Type B pancreatic cell (in vitro differentiated cells): Measurements from ENCODE around the gene ATP5F1D. TPM values are rescaled to one million over a fixed set of nuclear protein-coding genes. Genes with fewer than 3 reads are reported as not detected.
A peak's percentile ranks its signal among the peaks of the same experiment; 100 is the strongest.

Source experiments
- DNase-seq: peaks from one replicate; pipeline ENCODE4 v3.0.0; 2021; ENCODE audit warnings: mixed read lengths; ENCODE audit not compliant: unreplicated experiment; ENCODE audit errors: extremely low spot score
- H3K27ac Mint-ChIP-seq: 2 replicates; pipeline ENCODE4 v1.8.0; 2021; ENCODE audit warnings: mild to moderate bottlenecking, mixed read lengths
- H3K27me3 Mint-ChIP-seq: 2 replicates; pipeline ENCODE4 v1.8.0; 2021; ENCODE audit warnings: mixed read lengths
- H3K36me3 Mint-ChIP-seq: 2 replicates; pipeline ENCODE4 v1.8.0; 2021; ENCODE audit warnings: mixed read lengths
- H3K4me1 Mint-ChIP-seq: one replicate; pipeline ENCODE4 v1.8.0; 2021; ENCODE audit warnings: mixed read lengths; ENCODE audit not compliant: unreplicated experiment
- H3K4me3 Mint-ChIP-seq: 2 replicates; pipeline ENCODE4 v1.8.0; 2021; ENCODE audit warnings: mild to moderate bottlenecking, mixed read lengths
- H3K9me3 Mint-ChIP-seq: 2 replicates; pipeline ENCODE4 v1.8.0; 2021; ENCODE audit warnings: mixed read lengths
- total RNA-seq: library from RNA; stranded (reverse); gene quantifications from 2 replicates; pipeline ENCODE4 v1.2.1, GENCODE V29; 2021; ENCODE audit warnings: low replicate concordance
- TF ChIP-seq, protein P1 (sequence below): fragments of 200-600 bp; sonication (generic); conservative IDR thresholded peaks from 2 replicates; pipeline ENCODE4 v1.5.0; 2021; ENCODE audit warnings: antibody characterized with exemption, mild to moderate bottlenecking

Gene ATP5F1D
- total RNA-seq, 1 donor from 2014 or later, result 165 TPM

DNA sequence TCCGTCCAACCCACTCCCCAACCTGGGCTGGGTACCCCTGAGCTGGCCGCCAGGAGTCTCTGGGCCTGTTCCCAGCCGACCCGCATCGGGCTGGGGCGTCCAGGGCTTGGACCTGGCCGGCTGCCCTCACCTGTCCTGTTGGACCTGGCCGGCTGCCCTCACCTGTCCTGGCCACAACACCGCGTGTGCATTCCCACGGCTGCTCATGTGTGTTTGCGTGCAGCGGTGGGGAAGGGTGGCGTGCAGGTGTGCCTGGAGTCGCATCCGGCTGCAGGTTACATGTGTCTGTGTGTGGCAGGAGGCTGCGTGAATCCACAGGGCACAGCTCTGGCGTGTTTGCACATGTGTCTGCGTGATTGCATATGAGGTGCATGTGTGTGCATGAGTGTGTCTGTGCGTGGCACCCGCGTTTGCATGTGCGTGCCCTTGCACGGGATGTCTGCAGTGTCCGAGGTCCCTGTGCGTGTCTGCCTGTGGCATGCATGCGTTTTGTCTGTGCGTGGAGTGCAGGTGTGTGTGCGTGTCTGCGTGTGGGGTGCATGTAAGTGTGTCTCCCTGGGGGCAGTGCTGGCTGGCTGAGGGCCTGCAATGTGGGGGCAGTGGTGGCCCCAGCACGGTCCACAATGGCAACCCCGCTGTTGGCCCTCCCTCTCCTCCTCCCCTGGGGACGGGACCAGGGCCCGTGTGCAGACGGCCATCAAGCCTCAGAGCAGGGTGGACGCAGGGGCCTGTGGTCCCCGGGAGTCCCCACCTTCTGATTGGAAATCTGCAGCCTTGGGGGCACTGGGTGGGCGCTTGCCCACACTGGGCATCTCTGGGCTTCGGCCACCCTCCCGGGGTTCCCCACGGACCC is 47.5 kb downstream of the ATP5F1D start:
- Mint-ChIP-seq H3K4me1 (peaks cover 10% of the 10 kb centered on the region), H3K9me3 (no peaks in the 10 kb centered on the region), H3K27ac (no peak overlapping the region), H3K27me3 (peaks cover 7% of the 10 kb centered on the region), H3K36me3 (no peaks in the 10 kb centered on the region), H3K4me3 (peak overlapping the region; percentile 55)
- DNase-seq, result no peak
- TF ChIP-seq, protein P1, sequence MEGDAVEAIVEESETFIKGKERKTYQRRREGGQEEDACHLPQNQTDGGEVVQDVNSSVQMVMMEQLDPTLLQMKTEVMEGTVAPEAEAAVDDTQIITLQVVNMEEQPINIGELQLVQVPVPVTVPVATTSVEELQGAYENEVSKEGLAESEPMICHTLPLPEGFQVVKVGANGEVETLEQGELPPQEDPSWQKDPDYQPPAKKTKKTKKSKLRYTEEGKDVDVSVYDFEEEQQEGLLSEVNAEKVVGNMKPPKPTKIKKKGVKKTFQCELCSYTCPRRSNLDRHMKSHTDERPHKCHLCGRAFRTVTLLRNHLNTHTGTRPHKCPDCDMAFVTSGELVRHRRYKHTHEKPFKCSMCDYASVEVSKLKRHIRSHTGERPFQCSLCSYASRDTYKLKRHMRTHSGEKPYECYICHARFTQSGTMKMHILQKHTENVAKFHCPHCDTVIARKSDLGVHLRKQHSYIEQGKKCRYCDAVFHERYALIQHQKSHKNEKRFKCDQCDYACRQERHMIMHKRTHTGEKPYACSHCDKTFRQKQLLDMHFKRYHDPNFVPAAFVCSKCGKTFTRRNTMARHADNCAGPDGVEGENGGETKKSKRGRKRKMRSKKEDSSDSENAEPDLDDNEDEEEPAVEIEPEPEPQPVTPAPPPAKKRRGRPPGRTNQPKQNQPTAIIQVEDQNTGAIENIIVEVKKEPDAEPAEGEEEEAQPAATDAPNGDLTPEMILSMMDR, result no peak

DNA sequence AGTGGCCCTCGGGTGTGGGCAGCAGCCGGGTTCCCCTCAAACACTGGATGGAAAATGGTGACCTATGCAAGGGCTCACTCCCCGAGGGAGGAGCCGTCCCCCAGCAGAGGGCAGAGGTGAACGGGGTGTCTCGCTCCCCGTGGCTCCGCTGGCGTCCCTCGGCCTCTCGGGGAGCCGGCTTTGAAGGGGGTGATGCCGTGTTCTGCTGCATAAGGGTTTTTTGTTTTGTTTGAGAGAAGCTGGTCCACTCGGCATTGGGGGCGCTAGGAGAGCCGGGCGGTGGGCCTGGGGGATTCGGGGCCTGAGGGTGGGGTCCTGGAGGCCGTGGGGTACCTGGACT is 48.1 kb downstream of the ATP5F1D start:
- H3K27ac Mint-ChIP-seq, result no peak overlapping the region
- H3K36me3 Mint-ChIP-seq, result no peaks in the 10 kb centered on the region
- no peak overlapping the region for H3K4me3 Mint-ChIP-seq
- no peak for DNase-seq
- H3K4me1 Mint-ChIP-seq, result peaks cover 4% of the 10 kb centered on the region
- H3K9me3 Mint-ChIP-seq, result no peaks in the 10 kb centered on the region
- peaks cover 3% of the 10 kb centered on the region for H3K27me3 Mint-ChIP-seq
- TF ChIP-seq, protein P1, result no peak

DNA sequence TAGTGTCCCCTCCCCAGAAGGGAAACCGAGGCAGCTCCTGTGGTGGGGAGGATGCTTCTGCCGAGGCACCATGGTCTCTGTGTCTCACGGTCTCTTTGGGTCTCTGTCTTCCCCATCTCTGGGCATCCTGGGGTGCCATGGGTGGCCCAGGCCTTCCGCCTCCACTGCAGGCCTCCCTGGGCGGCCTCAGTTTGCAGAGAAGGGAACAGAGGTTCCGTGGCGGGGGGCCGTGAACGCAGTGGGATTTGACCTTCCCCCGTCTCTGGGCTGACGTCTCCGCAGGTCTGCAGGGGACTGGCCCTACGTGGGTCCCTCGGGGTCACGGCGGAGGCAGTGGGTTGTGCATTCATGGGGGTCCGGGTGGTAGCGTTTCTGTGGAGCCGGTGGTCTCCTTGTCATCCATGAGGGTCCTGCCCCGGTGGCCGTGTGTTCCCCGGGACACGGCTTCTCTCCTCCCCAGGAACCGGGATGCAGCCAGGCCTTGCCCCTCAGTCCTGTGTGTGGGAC is 48.7 kb downstream of the ATP5F1D start:
- DNase-seq, result no peak
- Mint-ChIP-seq H3K36me3 (no peaks in the 10 kb centered on the region), H3K27ac (no peak overlapping the region), H3K9me3 (no peaks in the 10 kb centered on the region), H3K4me3 (no peak overlapping the region), H3K27me3 (no peaks in the 10 kb centered on the region), H3K4me1 (no peaks in the 10 kb centered on the region)
- TF ChIP-seq, protein P1, result no peak

DNA sequence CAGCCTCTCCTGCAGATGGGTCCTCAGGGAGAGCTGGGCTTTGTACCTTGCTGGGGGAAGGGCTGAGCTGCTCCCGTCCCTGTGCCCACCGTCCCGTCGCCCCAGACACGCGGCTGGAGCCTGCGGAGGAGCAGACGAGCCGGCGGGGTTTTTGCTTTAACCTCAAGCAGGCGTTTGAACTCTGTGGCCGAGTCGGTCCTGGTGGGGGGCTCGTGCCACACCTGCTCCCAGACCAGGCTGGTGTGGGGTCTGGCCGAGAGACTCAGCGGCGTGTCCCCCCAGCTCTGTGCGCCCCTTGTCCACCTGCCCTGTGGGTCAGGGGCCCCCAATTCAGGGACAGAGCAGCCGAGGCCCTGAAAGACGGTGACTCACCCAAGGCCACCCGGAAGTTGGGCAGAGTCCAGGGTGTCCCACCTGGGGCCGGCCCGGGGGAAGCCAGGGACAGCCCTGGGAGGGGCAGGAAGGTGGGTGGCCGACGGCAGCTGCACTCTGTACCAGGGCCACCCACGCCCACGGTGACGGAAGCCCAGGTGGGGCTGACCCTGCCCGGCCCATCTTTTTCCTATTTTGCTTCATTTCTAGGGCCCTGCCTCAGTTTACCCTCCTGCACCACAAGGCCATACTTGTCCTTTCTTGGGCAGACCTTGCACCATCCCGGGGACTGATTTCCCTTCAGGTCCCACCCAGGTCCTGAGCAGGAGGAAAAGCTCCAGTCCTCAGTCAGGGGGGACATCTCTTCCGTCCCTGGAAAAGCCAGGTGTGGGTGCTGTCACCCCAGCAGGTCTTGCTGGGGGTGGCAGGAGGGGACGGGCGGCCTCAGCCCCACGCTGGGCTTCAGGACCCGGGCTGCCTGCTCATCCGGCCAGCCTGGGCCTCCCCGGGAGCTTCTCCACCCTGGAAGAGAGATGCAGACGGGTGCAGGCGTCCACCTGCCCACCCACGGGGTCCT is 49.4 kb downstream of the ATP5F1D start:
- no peaks in the 10 kb centered on the region for H3K4me1 Mint-ChIP-seq
- DNase-seq, result no peak
- TF ChIP-seq, protein P1, result no peak
- H3K27me3 Mint-ChIP-seq, result no peaks in the 10 kb centered on the region
- no peaks in the 10 kb centered on the region for H3K9me3 Mint-ChIP-seq
- H3K36me3 Mint-ChIP-seq, result no peaks in the 10 kb centered on the region
- H3K27ac Mint-ChIP-seq, result no peak overlapping the region
- no peak overlapping the region for H3K4me3 Mint-ChIP-seq

DNA sequence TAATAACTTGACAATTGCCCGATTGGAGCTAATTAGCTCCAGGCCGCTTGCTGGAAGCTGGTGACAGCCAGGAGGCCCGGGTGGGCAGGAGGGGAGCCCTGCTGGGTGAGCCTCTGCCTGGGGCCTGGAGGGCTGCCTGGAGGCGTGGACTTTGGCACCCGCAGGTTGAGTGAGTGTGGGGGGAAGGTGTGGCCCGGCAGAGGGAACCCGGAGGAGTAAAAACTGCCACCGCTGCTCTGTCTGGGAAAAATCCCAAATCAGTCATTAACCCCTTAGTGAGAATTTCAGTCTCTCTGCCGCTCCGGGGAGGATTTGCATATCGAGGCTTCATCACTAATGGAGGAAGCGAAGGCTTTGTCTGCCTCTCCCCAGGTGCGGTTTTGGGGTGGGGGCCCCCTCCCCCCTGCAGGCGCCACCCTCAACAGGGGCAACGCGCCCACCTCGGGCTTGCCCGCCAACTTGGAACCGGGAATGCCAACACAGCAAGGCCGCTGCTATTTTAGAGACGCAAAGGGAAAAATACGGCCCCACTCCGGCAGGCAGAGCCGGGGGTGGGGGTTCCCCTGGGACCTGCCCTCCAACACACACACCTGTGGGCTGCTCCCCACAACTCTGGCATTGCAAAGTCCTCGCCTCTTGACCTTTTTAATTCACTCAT is 50.3 kb downstream of the ATP5F1D start:
- no peak for DNase-seq
- no peak overlapping the region for H3K4me3 Mint-ChIP-seq
- no peaks in the 10 kb centered on the region for H3K4me1 Mint-ChIP-seq
- H3K36me3 Mint-ChIP-seq, result no peaks in the 10 kb centered on the region
- no peak overlapping the region for H3K27ac Mint-ChIP-seq
- TF ChIP-seq, protein P1, result no peak
- H3K9me3 Mint-ChIP-seq, result no peaks in the 10 kb centered on the region
- no peaks in the 10 kb centered on the region for H3K27me3 Mint-ChIP-seq
